ENCODE results near the gene DNAH12.
"Not testable (repeated sequence)": the region's sequence is repeated elsewhere in the genome, so short reads cannot be mapped to it uniquely, and the experiment has no call there.

The DNAH12 gene

DNA sequence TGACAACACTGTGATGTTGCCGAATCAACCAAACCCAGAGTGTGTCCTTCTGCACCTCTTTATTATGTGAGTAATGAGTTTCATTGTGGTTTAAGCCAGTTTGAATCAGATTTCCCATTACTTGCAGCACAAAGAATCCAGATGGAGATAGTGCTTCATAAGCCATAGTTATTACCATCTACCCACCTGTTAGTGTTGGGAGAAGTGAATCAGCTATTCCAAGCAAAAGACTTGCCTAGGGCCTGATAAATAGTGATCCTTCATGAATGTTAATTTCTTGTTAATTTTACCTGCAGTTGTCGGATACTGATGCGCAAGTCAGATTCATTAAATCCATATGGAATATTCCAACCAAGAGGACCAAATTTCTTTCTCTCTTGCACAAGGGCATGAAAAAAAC is 229.9 kb downstream of the DNAH12 start:
- no peak for DNase-seq (ENCODE audit: low spot score)

GRCh38 chr3:57309769-57310360 is 234.3 kb downstream of the DNAH12 start:
- no peak for DNase-seq (ENCODE audit: low spot score)

DNA sequence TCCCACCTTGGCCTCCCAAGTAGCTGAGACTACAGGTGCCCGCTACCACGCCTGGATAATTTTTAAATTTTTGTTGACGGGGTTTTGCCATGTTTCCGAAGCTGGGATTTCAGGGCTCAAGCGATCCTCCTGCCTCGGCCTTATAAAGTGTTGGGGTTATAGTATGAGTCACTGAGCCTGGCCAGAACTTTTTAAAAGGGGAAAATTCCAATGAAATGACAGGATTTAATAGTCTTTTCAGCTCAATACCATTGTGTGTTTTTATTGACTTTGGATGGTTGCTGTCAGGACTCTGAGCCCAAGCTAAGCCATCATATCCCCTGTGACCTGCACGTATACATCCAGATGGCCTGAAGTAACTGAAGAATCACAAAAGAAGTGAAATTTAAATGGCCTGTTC is 240.6 kb downstream of the DNAH12 start:
- not testable (repeated sequence) for DNase-seq (ENCODE audit: low spot score)

GRCh38 chr3:57298041-57298440 is 246.1 kb downstream of the DNAH12 start:
- no peak for DNase-seq (ENCODE audit: low spot score)

DNA sequence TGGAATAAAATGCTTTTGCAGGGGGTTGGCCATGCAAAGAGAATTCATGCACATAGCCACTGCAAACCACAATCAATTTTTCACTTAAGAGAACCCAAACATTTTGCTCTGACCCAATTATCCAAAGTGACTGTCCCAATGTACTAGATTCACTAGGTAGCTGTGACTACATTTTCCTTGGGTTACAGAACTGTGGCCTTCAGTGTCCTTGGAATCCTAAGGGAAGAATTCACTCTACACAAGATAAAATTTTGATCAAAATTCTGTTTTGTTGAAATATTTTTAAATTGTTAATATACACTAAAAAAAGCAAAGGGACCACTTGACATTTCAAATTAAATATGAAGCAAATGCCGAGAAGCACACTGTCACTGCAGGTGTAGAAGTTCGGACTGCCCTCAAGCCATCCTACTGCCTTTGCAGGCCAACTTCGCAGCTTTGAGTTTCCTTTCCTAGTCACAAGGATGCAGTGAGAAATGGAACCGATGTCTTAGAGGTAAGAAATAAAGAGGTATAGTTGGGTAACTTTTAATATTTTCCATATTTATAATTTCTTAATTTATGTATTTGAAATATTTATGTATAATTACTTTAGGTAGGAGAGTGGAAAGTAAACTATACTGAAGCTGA is 251.1 kb downstream of the DNAH12 start:
- DNase-seq (ENCODE audit: low spot score), result no peak

DNA sequence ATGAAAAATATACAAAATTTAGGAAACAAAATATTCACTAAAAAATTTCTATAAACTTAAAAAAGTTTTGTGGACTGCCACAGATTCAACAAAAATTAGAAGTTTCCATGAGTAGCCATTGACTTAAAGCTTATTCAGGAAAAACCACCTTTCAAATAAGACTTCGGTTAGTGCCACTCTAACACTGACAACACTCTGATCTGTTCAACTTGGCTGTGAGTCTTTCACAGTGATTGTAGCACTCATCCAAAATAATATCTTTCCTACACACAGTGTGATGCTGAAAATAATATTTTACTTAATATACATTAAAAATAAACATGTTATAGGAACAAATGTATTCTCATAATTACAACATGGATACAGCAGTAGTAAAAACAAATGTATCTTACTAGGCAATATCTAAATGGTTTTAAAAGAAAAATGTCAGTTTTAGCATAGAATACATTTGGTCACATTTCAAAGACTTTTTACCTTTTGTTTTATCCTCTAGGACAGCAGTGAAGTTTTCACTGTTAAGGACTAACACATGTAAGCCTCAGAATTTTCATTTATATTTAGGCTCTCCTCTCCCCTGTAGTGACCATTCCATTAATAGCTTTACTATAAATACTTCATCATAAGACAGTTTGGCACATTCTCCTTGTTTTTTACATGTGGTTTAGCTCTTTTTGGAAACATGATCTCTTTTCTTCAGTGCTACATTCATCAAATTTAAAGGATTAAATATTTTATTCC is 251.8 kb downstream of the DNAH12 start, which contains the start of gene ASB14:
Gene ASB14 (minus strand): TSS at position 527 of the 738 bp plus-strand sequence. CDS start 652 bp downstream, outside the sequence.
- peak; percentile 15 for DNase-seq (ENCODE audit: low spot score)

DNA sequence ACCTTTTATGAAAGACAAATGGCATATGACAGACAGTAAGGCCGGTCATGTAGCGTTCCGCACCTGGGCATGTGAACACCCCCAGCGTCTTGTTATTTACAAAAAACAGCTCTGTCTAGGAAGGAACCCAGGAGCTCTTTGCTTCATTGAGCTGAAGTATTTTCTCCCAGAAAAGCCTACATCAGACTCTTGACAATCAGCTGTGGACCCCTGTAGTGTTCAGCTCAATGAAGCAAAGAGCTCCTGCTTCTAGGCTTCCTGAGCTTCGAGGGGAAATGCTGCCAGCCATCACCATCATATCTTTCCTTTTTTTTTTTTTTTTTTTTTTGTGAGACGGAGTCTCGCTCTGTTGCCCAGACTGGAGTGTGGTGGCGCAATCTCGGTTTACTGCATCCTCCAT is 255.7 kb downstream of the DNAH12 start:
- DNase-seq (ENCODE audit: low spot score), result no peak

- DNase-seq (ENCODE audit: low spot score), result no peak
Observed at GRCh38 chr3:57287205-57287604, 256.9 kb downstream of the DNAH12 start.

DNA sequence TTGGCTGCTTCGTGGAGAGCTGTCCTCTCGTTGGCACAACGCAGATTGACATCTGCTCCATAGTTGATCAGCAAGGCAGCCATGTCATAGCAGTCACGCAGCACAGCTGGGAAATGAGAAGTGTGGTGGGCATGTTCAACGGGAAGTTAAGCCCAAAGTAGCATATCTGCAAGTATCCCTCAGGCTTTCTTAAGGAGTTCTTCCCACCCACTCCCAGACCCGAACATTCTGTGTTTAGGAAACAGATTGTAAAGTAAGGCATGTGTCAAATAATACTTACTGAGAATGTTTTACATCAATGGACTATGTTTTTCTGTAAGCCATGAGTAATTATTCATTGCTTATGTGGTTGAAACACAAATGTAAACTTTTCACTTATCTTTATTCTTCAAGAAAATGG is 260.8 kb downstream of the DNAH12 start:
- no peak for DNase-seq (ENCODE audit: low spot score)

GRCh38 chr3:57281715-57282114 is 262.4 kb downstream of the DNAH12 start:
- no peak for DNase-seq (ENCODE audit: low spot score)

DNA sequence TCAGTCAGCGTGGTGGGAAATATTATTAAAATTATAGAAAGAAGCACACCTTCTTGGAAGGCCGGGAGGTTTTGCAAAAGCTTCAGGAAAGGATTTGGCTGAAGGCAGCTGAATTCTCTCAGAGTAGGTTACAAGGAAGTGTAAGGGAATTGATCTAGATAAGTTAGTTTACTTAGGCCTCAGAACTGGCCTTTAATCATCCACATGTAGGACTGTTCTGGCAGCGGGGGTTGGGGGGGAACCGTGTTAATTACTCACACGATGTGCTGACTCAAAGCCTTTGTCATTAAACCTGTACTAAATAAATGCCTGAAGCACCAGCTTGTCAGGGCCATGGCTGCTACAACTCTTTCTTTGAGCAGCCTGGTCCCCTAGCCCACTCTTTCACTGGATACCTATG is 264.5 kb downstream of the DNAH12 start:
- DNase-seq (ENCODE audit: low spot score), result no peak

DNA sequence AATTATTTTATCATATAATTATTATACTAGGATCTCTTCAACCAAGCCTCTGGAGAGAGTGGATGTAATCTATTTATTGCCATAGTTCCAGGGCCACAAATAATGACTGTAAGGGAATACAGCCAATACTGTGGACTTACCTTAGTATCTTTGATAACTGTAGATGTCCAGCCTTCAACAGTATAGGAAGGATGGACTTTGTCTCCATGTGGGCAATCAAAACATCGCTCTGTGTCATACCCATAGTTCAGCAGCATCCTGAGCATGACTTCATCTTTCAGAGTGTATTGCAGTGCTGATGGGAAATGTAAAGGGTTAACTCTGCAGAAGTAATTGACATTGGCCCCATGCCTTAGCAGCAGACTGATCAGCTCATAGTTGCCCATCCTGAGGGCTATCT is 265.9 kb downstream of the DNAH12 start:
- DNase-seq (ENCODE audit: low spot score), result no peak

GRCh38 chr3:57275393-57275792 is 268.8 kb downstream of the DNAH12 start:
- DNase-seq (ENCODE audit: low spot score), result no peak

- DNase-seq (ENCODE audit: low spot score), result no peak
Observed at GRCh38 chr3:57274845-57275244, 269.3 kb downstream of the DNAH12 start.

GRCh38 chr3:57268416-57268815 is 275.7 kb downstream of the DNAH12 start:
- DNase-seq (ENCODE audit: low spot score), result no peak

DNA sequence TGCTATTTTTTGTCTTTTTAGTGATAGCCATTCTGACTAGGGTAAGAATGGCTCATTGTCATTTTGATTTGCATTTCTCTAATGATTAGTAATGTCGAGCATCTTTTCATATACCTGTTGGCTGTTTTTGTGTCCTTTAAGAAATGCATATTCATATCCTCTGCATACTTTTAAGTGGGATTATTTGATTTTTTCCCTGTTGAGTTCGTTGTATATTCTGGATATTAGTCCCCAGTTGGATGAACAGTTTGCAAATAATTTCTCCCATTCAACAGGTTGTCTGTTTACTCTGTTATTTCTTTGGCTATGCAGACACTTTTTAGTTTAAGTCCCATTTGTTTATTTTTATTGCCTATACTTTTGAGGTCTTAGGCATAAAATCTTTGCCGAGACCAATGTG is 282.2 kb downstream of the DNAH12 start:
- DNase-seq (ENCODE audit: low spot score), result no peak

DNA sequence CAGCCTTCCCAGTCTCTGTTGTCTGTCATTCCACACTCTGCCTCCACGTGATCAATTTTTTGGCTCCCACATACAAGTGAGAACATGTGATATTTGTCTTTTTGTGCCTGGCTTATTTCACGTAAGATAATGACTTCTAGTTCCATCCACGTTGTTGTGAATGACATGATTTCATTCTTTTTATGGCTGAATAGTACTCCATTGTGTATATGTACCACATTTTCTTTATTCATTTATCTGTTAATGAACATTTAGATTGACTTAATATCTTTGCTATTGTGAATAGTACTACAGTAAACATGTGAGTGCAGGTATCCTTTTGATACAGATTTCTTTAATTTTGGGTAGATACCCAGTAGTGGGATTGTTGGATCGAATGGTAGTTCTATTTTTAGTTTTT is 283.0 kb downstream of the DNAH12 start:
- no peak for DNase-seq (ENCODE audit: low spot score)

DNA sequence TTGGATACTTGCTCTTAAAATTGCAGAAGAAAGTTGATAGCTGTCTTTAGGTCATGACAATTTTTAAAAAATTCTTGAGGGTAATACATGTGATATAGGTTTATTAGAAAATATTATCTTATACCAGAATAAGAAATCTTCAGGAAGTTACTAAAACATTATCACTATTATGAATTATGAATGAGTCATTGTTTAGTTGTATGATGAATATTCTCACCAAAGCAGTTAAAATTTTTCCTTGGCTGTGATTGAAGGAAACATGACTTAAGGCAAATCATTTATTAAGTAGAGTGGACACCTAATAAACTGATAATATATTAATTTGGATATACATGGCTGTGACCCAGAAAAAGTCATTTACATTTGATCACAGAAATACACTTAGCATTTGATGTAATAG is 286.5 kb downstream of the DNAH12 start:
- no peak for DNase-seq (ENCODE audit: low spot score)

DNA sequence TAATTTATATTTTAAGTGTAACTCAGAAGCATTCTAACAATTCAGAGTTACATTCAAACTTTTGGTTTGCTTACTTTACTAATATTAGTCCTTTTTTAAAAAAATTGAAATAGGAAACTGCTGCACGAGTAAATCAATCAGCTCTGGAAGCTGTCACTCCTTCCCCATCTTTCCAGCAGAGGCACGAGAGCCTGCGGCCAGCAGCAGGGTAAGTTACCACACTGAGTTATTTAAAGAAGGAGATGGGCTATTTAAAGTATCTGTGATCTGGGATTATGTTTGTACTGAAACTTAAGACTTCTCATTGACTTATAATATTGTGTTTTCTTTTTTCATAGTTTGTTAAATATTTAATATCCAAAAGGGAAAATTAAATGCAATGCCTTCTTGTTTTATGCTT is 287.3 kb downstream of the DNAH12 start:
- DNase-seq (ENCODE audit: low spot score), result no peak

- DNase-seq (ENCODE audit: low spot score), result no peak
Observed at GRCh38 chr3:57252404-57252803, 291.7 kb downstream of the DNAH12 start.

DNA sequence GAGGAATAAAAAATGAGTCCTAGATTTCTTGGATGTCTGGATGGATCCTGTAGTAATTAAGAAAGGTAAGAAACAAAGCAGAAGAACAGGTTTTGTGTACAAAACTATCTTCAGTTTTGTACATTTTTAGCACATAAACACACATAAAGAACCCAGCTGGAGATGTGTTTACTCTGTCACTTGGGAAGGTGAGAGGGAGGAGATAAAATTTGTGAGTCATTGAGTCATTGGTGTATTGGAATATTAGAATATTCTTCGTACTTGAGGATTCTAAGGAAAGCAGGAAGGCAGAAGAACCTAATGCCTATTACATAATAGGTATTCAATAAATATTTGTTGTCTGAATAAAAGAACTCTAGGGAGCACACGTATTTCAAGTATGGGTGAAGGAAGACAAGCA is 299.2 kb downstream of the DNAH12 start:
- DNase-seq (ENCODE audit: low spot score), result no peak
